ENCODE data around the gene RRAS2.

GRCh38 chr11:14371249-14371648 is 12.3 kb upstream of the RRAS2 start:
- TF ChIP-seq CTCF (IDR thresholded peaks at IDR 0.05; ENCODE audit: insufficient read depth, low read depth, low read length) (no peak), EZH2 (IDR thresholded peaks at IDR 0.05; ENCODE audit: insufficient read depth, low read length) (no peak)

Data from astrocyte (in vitro differentiated cells and primary cell).